Measurements from ENCODE around the gene ECSCR. TPM values are rescaled to one million over a fixed set of nuclear protein-coding genes. Genes with fewer than 3 reads are reported as not detected.
"Not testable (repeated sequence)": the region's sequence is repeated elsewhere in the genome, so short reads cannot be mapped to it uniquely, and the experiment has no call there.

Gene ECSCR
- total RNA-seq, 1 donor = not detected

DNA sequence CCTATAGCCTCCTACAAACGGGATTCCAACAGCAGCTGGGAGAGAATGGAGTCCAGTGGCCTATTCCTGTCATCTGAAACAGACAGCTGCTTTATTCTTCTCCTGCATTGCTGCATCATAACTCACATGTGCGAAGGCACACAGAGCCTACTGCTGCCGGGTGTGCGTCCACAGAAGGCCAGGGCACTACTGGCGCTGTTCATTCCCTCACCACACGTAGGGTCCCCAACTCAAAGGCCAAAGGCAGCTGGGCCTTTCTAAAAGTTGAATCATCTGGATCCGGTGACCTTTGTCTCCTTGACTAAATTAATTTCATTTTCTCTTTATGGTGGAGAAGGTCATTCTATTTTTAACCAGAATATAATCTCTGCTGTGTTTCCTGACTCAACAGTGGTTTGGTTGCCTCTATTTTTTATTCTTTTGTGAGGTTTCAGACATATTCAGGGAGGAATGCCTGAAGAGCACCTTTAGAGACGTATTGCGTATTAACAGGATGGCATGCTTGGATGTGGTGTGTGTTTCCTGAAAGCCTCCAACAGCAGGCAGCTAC is 47.9 kb downstream of the ECSCR start:
- H3K27me3 ChIP-seq (ENCODE audit: insufficient read depth, low read length) = no peaks in the 10 kb centered on the region
- H3K4me3 ChIP-seq (ENCODE audit: low read length) = no peak overlapping the region
- H3K9me3 ChIP-seq (ENCODE audit: low read depth, low read length) = no peaks in the 10 kb centered on the region
- peaks cover 4% of the 10 kb centered on the region for H3K4me1 ChIP-seq (ENCODE audit: insufficient read depth, low read length)

DNA sequence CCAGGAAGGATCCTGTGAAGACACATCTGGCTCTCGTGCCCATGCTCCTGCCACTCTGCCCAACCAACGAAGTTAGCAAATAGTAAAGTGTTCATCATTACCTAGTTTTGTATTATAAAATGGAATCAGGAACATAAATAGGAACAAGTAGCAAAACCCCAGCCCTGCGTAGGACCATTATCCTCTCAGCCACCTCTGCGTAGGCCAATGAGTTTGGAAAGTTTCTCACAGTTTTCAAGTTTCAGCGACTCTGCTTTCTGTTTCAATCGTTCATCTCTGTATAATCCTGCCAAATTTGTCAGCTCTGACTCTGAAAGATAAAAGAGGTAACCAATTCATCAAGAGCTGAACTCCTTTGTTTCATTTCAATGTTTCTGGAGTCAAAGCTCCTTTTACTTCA is 48.6 kb downstream of the ECSCR start:
- Histone ChIP-seq H3K4me3 (ENCODE audit: low read length) (no peak overlapping the region), H3K4me1 (ENCODE audit: insufficient read depth, low read length) (peaks cover 4% of the 10 kb centered on the region), H3K9me3 (ENCODE audit: low read depth, low read length) (no peaks in the 10 kb centered on the region), H3K27me3 (ENCODE audit: insufficient read depth, low read length) (no peaks in the 10 kb centered on the region)

DNA sequence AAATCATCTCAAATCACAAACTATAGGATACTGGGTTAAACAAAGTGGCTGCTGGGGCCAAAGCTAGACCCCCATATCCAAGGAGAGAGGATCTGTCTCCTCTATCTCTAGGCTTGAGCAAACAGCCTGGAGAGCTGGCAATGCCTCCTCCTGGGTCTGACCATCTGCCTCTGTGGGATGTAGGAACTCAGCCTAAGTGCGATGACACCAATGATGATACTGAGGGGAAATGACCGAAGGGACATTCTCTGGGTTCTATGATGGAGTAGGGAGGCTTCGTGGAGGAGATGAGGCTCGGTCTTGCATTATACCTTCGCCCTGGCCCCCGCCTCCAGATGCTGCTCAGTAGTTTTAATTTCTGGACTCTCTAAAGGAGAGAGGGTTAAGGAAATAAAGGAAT is 49.4 kb downstream of the ECSCR start:
- H3K4me3 ChIP-seq (ENCODE audit: low read length) = no peak overlapping the region
- no peaks in the 10 kb centered on the region for H3K27me3 ChIP-seq (ENCODE audit: insufficient read depth, low read length)
- peaks cover 7% of the 10 kb centered on the region for H3K4me1 ChIP-seq (ENCODE audit: insufficient read depth, low read length)
- no peaks in the 10 kb centered on the region for H3K9me3 ChIP-seq (ENCODE audit: low read depth, low read length)

DNA sequence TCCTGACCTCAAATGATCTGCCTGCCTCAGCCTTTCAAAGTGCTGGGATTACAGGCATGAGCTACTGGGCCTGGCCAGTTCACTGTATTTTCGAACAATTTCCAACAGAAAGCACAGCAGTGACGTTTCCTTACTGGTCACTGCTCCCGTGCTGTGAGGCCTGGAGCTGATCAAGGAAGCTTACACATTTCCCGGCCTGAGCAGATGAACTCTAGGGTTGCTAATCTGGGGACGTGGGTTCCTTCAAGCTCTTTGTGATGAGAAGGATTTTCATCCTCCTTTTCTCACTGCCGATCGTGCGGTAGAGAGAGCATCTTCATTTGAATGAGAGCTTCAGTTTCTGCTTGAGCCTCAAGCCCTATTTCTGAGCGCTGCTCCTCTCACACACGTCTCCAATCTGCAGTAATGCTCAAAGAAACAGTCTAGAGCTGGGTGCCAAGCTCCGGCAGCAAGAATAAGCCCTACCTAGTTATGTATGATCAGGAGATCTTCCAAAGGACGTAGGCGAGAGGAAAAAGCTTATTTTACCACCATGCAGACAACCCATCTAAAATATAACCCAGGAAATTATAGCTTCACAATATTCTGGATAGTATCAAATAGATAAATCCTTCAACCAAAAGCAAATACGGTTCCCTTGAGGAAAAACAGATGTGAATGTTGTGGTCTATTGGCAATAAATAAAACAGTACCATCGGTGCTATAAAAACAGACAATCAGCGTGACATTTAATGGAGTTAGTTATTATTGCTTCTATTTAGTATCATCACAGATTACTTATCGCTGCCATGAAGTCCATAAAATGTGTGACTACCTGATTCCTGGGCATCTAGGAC is 51.3 kb downstream of the ECSCR start:
- H3K9me3 ChIP-seq (ENCODE audit: low read depth, low read length) = no peaks in the 10 kb centered on the region
- peaks cover 19% of the 10 kb centered on the region for H3K4me1 ChIP-seq (ENCODE audit: insufficient read depth, low read length)
- no peak overlapping the region for H3K4me3 ChIP-seq (ENCODE audit: low read length)
- no peaks in the 10 kb centered on the region for H3K27me3 ChIP-seq (ENCODE audit: insufficient read depth, low read length)

DNA sequence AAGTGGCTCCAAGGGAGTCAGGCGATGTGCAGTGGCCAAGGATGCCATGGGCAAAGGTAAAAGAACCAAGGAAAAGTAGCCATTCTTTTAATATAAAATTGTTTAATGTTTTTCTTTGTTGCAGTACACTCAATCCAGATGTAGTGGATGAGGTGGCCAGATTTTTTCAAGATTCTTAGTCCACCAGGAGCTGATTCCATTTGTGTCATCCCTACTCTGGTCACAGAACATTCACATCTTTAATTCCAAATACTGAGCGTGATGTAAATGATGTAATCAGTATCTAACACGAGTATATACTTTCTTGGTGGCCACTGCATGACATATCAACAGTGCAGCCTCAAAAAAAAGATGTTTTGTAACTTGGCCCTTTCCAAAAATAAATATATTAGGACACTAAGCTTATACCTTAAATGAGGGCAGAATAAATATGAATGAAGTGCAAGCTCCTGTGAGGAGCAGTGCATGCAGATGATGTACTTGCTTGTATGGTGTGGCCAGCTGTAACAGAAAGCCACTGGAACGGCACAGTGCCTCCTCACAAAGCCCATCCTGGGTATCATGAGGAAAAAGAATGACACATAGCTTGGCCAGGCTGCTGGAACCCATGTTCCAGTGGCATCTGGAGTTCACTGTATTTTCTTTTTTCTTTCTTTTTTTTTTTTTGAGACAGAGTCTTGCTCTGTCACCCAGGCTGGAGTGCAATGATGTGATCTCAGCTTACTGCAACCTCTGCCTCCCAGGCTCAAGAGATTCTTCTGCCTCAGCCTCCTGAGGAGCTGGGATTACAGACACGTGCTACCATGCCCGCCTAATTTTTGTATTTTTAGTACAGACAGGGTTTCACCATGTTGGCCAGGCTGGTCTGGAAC is 52.2 kb downstream of the ECSCR start:
- Histone ChIP-seq H3K27me3 (ENCODE audit: insufficient read depth, low read length) (no peaks in the 10 kb centered on the region), H3K9me3 (ENCODE audit: low read depth, low read length) (no peaks in the 10 kb centered on the region), H3K4me1 (ENCODE audit: insufficient read depth, low read length) (peaks cover 17% of the 10 kb centered on the region), H3K4me3 (ENCODE audit: low read length) (no peak overlapping the region)

DNA sequence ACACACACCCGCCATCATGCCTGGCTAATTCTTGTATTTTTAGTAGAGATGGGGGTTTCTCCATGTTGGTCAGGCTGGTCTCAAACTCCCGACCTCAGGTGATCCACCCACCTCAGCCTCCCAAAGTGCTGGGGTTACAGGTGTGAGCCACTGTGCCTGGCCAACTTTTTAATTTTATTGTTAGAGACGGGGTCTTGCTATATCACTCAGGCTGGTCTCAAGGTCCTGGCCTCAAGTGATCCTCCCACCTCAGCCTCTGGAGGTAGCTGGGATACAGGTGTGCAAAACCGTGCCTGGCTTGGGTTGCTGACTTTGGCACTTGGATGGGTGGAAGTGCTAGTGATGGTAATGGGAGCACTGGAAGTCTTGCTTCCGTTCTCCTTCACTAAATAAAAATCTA is 53.4 kb downstream of the ECSCR start:
- H3K27me3 ChIP-seq (ENCODE audit: insufficient read depth, low read length); H3K9me3 ChIP-seq (ENCODE audit: low read depth, low read length); H3K4me3 ChIP-seq (ENCODE audit: low read length): not testable (repeated sequence)
- H3K4me1 ChIP-seq (ENCODE audit: insufficient read depth, low read length) = peaks cover 21% of the 10 kb centered on the region

DNA sequence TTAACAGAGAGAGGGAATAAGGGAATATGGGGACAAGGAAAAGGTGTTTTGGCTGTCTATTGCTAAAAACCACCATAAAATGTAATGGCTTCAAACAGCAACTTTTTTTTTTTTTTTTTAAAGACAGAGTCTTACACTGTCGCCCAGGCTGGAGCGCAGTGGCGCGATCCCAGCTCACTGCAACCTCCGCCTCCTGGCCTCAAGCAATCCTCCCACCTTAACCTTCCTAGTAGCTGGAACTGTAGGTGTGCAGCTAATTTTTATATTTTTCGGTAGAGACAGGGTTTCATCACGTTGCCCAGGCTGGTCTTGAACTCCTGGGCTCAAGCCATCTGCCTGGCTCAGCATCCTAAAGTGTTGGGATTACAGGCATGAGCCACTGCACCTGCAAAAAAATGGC is 54.4 kb downstream of the ECSCR start:
- H3K9me3 ChIP-seq (ENCODE audit: low read depth, low read length) = no peaks in the 10 kb centered on the region
- H3K4me1 ChIP-seq (ENCODE audit: insufficient read depth, low read length) = peaks cover 27% of the 10 kb centered on the region
- no peak overlapping the region for H3K4me3 ChIP-seq (ENCODE audit: low read length)
- no peaks in the 10 kb centered on the region for H3K27me3 ChIP-seq (ENCODE audit: insufficient read depth, low read length)

DNA sequence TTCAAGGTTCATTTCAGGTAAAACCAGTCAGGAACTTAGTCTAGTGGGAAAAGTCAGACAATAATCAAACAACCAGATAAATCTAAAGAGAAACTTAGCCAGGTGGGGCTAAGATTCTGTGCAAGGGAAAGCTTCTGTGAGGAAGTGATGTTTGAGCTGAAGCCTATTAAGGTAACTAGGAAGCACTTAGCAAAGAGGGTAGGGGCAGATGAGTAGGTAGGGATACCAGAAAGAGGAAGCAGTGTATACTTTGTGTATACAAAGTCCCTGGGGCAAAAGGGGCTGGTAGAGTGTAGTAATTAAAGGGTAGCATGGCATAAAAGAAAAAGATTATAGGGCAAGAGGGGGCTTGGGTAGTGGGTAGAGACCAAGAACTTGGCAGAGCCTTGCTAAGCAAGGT is 55.0 kb downstream of the ECSCR start:
- no peaks in the 10 kb centered on the region for H3K9me3 ChIP-seq (ENCODE audit: low read depth, low read length)
- no peaks in the 10 kb centered on the region for H3K27me3 ChIP-seq (ENCODE audit: insufficient read depth, low read length)
- H3K4me1 ChIP-seq (ENCODE audit: insufficient read depth, low read length) = peaks cover 32% of the 10 kb centered on the region
- H3K4me3 ChIP-seq (ENCODE audit: low read length) = no peak overlapping the region

DNA sequence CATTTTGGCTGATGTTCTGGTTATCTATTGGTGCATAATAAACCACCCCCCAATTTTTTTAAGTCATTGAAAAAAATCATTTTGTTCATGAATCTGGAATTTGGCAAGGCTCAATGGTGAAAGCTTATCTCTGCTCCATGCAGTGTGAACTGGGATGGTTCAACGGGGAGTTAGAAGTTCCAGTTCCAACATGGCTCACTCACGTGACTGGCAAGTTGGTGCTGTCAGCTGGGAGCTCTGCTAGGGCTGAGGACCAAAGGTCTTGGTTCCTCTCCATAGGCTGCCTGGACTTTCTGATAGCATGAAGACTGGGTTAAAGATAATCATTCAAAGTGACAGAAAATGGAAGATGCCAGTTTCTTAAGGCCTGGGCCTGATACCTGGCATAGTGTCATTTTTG is 55.6 kb downstream of the ECSCR start:
- H3K9me3 ChIP-seq (ENCODE audit: low read depth, low read length) = no peaks in the 10 kb centered on the region
- no peak overlapping the region for H3K4me3 ChIP-seq (ENCODE audit: low read length)
- H3K4me1 ChIP-seq (ENCODE audit: insufficient read depth, low read length) = peaks cover 32% of the 10 kb centered on the region
- no peaks in the 10 kb centered on the region for H3K27me3 ChIP-seq (ENCODE audit: insufficient read depth, low read length)

DNA sequence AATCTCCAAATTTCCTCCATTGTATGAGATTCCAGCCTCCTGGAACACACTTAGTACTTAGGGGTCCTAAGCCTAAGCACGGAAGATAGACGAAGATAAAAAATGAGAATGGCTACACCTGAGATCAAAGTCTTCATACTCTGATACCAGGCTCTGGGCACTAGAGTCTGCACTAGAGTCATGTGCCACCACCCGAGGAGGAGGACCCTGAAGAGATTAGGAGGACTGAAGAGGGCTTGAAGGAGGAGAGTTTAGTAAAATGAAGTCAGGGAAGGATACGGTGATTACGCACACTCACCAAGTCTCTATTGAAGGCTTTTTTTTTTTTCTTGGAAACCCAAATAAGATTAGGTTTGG is 58.1 kb downstream of the ECSCR start:
- peaks cover 32% of the 10 kb centered on the region for H3K4me1 ChIP-seq (ENCODE audit: insufficient read depth, low read length)
- peak overlapping the region; percentile 60 for H3K4me3 ChIP-seq (ENCODE audit: low read length)
- H3K9me3 ChIP-seq (ENCODE audit: low read depth, low read length) = no peaks in the 10 kb centered on the region
- no peaks in the 10 kb centered on the region for H3K27me3 ChIP-seq (ENCODE audit: insufficient read depth, low read length)

DNA sequence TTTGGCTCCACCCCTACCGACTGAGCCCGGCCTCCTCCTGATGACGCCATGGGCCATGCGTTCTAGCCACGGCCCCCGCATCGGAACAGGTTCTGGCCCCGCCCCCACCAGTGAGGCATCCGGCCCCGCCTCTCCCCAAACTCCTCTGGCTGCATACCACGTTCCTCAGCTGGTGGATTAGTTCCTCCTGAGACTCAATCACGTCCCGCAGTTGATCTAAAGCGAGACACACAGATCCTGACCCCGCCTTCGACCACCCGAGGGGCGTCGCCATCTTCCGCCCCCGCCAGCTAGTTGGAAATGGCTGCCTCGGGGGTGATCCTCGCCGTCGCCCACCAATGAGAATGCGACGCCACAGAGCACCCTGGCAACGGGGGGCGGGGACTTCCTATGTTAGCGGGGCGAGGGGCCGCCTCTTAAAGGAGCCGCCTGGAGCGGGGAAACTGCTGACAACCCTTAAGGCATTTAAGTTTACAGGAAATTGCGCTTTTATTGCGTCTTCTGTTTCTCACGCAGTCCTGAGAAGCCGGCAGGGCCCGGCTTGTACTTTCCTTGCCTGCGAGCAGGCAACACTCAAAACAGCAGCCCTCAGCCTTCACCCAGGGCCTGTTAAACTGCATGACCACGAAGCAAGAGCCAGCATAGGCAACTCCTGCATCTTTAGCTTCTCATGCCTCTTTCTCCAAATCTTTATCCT is 58.6 kb downstream of the ECSCR start, which contains the start of gene SPATA24:
SPATA24 (minus strand) TSS at position 303 of the 697 bp plus-strand sequence; CDS start at position 274, 29 bp downstream.
- Histone ChIP-seq H3K9me3 (ENCODE audit: low read depth, low read length) (no peaks in the 10 kb centered on the region), H3K4me3 (ENCODE audit: low read length) (peak within 1 kb of the TSS; percentile 60), H3K27me3 (ENCODE audit: insufficient read depth, low read length) (no peaks in the 10 kb centered on the region), H3K4me1 (ENCODE audit: insufficient read depth, low read length) (peaks cover 32% of the 10 kb centered on the region)

DNA sequence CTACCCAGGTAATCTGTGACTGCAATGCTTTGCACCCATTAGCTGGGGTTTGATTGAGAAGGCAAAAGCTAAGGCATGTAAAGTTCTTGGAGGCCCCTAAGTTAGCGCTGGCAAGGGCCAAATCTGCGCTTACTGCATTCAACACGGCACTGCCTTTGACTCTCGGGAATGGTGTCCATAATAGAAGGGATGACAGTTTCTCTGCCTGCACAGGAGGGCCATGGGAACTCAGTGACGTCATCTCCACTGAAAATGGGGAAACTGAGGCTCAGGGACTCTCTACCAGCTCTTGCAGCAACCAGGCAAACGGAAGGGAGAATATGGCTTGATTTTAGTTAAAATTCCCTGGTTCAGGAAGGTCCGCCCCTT is 59.1 kb downstream of the ECSCR start:
- Histone ChIP-seq H3K4me1 (ENCODE audit: insufficient read depth, low read length) (peaks cover 31% of the 10 kb centered on the region), H3K9me3 (ENCODE audit: low read depth, low read length) (no peaks in the 10 kb centered on the region), H3K27me3 (ENCODE audit: insufficient read depth, low read length) (no peaks in the 10 kb centered on the region), H3K4me3 (ENCODE audit: low read length) (peak overlapping the region; percentile 60)

DNA sequence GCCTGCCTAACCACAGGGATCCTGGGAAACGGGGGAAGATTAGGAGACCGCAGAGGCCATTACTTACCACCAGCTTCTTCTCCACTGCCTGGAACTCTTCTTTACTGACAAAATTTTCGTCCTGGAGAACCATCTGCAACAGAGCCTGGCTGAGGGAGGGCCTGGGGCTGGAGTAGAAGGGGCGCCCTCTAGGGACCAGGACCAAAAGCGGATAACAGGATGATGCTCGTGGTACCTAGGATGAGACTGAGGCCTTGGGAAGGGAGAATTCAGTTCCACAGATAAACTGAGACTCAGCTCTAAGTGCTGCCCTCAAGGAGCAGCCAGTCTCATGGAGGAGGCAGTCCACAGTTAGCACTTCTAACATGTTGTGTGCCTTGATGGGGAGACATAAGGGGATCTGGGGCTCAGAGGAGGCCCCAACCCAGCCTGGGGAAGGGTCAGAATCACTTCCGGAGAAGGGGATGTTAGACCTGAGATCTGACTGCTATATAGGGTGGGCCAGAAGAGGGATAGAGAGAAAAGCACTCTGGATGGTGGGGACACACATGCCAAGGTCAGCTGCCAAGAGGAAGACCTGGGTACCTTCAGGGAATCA is 59.9 kb downstream of the ECSCR start:
- Histone ChIP-seq H3K4me1 (ENCODE audit: insufficient read depth, low read length) (peaks cover 24% of the 10 kb centered on the region), H3K9me3 (ENCODE audit: low read depth, low read length) (no peaks in the 10 kb centered on the region), H3K27me3 (ENCODE audit: insufficient read depth, low read length) (no peaks in the 10 kb centered on the region), H3K4me3 (ENCODE audit: low read length) (no peak overlapping the region)

DNA sequence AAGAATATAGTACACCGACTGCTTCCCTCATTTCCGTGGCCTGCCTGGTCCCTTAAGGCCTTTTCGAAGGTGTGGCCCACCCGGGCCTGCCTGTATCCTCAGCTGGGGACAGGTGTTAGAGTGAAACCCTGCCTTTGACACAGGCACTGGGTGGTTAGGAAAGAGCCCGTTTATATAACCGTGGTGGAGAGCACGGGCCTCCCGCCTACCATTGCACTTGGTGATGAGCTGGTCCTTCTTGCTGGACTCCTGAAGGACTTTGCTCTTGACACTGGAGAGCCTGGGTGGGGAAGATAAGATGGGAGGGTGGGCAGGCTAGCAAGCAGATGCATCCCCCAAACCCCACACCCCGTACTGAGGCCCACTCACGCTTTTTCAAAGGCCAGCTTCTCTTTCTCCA is 61.0 kb downstream of the ECSCR start:
- no peaks in the 10 kb centered on the region for H3K9me3 ChIP-seq (ENCODE audit: low read depth, low read length)
- H3K27me3 ChIP-seq (ENCODE audit: insufficient read depth, low read length) = no peaks in the 10 kb centered on the region
- no peak overlapping the region for H3K4me3 ChIP-seq (ENCODE audit: low read length)
- peaks cover 17% of the 10 kb centered on the region for H3K4me1 ChIP-seq (ENCODE audit: insufficient read depth, low read length)
